ENCODE data around the gene RAPH1.
A peak's percentile ranks its signal among the peaks of the same experiment; 100 is the strongest.

Gene RAPH1

GRCh38 chr2:203535078-203535783 lies at the start of gene RAPH1:
TSS of gene RAPH1 (minus strand) at chr2:203535301. CDS start at chr2:203495353, 39,948 bp downstream.
- DNase-seq (ENCODE audit: low spot score) = peak; percentile 86

GRCh38 chr2:203584784-203585183 lies 49.7 kb upstream of the RAPH1 start:
- no peak for DNase-seq (ENCODE audit: low spot score)

DNA sequence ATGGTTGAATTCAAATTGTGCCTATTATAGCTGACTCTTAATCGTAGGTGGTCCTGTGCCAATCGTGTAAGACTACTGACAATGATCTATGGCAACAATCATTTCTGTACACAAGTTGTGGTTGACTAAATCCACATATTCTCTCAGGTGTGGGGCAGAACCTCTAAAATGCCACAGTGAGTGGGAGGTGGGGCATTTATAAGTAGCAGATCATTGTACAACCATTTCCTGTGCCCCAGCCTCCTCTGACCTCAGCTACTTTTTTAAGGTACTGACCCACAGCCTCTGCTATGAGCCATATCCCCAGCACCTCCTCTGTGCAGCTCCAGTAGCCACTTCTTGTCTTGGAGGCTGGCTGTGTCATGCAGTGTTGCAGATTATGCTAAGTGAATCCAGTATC lies 48.6 kb upstream of the RAPH1 start:
- DNase-seq (ENCODE audit: low spot score) = peak; percentile 49

GRCh38 chr2:203583084-203583695 lies 48.1 kb upstream of the RAPH1 start:
- DNase-seq (ENCODE audit: low spot score) = no peak

- DNase-seq (ENCODE audit: low spot score) = no peak
Observed at GRCh38 chr2:203582468-203582867, 47.4 kb upstream of the RAPH1 start.

DNA sequence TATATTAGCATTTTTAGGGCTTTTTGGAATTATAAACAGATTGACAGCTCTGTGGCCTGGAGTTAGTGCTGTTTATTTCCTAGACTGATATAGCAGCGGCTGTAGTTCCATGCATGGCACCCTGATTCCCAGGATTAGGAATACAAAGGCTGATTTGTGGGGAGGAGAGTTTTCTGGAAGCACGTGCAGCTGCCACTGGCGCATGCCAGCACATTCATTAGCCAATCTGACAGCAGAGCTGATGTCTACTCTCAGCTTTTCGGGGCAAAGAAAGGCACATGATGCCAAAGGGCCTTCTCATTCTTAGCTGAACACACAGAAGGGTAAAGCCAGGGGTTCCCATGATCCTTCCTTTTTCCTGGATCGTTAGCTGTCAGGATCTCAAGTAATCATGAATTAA lies 45.7 kb upstream of the RAPH1 start:
- no peak for DNase-seq (ENCODE audit: low spot score)

- DNase-seq (ENCODE audit: low spot score) = no peak
Observed at GRCh38 chr2:203579730-203580129, 44.6 kb upstream of the RAPH1 start.

DNA sequence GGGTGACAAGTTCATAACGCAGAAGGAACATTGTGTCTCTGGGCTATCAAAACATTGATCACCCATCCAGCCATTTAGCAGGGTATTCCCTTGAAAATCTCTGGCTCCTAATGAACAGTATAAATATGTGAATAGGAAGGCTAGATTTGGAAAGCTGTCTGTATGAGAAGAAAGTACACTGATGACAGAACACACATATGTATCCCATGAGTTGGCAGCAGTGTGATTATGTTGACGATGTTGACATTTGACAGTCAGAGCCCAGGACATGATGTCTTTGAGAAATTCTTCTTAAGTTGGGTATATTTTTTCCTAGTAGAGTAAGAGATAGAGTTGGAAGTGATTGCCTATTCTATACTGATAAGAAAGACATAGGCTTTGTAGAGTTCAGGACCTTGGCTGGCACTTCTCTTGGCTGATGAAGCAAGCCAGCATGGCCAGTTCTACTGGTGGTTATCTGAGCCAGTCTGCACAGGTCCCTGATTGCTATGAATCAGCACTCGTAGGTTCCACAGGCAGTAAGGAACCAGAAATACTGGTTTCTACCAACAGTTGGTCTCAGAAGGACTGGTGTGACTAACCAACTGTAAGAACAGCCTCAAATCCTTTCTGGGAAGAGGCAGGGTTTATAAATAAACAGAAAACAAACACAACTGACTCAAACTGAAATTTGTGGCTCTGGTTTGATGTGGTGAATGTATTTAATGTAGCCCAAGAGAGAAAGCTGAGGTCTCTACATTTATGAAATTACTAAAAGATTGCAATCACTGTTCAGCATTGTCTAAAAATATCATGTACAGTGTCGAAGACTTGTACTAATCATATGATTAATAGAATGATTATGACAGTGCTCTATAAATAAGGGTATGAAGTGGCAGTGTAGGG lies 43.9 kb upstream of the RAPH1 start:
- peak; percentile 67 for DNase-seq (ENCODE audit: low spot score)

DNA sequence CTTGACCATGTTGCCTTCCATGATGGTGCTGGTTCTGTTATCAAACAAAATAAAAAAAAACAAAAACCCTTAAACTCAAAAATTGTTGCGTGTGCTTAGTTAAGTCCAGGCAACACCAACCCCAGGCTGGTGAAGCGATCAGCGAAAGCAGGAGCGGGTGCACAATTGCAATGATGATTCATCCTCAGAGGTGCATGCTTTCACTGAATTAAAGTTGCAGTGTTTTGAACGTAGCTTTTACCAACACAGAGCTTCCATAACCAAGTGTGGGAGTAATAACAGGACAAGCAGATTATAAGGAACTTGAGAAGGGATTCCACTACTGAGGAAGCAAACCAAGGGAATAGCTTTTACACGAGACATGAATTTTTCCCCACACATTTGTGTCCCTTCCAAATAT lies 39.7 kb upstream of the RAPH1 start:
- DNase-seq (ENCODE audit: low spot score) = no peak

DNA sequence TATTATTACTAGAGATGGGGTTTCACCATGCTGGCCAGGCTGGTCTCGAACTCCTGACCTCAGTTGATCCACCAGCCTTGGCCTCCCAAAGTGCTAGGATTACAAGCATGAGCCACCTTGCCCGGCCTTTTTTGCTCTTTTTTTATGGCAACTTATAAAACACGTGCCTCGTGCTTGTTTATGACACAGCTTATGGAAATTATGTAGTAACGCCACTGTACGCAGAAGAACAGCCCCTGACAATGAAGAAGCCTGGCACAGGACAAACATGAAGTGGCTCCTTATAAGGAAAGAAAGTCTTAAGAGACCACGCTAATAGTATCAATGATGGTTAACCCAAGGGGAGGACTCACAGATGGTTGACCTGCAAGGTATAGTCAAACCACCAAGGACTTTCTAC lies 37.2 kb upstream of the RAPH1 start:
- no peak for DNase-seq (ENCODE audit: low spot score)

GRCh38 chr2:203569677-203570316 lies 34.7 kb upstream of the RAPH1 start:
- no peak for DNase-seq (ENCODE audit: low spot score)

GRCh38 chr2:203567691-203568090 lies 32.6 kb upstream of the RAPH1 start:
- DNase-seq (ENCODE audit: low spot score) = no peak

DNA sequence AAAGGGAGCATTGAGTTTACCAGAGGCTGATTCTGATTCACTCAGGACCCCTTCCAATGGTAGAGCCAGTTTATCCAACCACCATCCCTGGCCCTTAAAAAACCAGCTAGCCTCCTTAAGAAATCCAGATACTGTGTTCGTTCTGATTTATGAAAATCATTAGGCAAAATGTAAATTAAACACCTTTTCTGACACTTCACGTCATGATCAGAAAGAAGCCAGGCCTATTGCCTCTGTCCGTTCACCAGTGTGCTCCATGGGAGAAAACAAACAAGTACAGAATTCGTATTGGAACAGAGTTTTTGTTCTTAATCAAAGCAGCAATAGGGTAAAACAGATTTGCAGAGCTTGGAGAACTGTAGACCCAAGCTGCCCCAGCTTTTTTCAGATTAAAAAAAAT lies 31.1 kb upstream of the RAPH1 start:
- DNase-seq (ENCODE audit: low spot score) = no peak

GRCh38 chr2:203565076-203565475 lies 30.0 kb upstream of the RAPH1 start:
- no peak for DNase-seq (ENCODE audit: low spot score)

- DNase-seq (ENCODE audit: low spot score) = no peak
Observed at GRCh38 chr2:203562268-203562667, 27.2 kb upstream of the RAPH1 start.

DNA sequence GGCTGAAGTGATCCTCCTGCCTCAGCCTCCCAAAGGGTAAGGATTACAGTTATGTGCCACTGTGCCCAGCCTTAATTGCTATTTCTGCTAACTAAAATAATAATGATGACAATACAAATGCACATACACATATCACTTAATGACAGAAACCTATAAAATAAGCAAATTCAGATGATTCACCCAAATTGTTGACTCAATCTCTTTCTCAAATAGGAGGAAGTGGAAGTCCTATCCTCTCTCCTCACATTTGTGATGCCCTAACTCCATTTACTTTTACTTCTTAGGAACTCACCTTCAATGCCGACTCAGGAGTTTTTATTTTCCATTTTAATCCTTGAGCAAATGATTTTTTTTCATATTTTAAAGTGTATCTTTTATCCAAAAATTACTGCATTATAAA lies 24.5 kb upstream of the RAPH1 start:
- DNase-seq (ENCODE audit: low spot score) = no peak

DNA sequence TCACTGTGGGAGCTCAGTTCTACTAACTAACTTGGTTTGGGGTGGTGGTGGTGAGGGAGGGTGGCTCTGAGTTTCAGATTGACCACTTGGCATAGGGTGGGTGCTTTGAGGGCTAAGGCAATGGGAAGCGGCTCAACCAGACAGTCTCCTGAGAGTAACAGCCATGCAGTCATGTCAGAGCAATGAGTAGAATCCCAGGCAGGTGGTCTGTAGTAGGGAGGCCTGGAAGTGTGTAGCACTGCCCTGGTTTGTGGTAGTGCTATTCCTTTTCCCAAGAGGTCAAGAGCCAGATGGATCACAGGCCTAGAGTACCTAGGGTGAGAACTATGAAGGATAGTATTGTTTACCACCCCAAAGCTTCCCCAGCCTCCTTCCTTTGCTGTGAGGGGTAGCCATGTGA lies 18.7 kb upstream of the RAPH1 start:
- no peak for DNase-seq (ENCODE audit: low spot score)

DNA sequence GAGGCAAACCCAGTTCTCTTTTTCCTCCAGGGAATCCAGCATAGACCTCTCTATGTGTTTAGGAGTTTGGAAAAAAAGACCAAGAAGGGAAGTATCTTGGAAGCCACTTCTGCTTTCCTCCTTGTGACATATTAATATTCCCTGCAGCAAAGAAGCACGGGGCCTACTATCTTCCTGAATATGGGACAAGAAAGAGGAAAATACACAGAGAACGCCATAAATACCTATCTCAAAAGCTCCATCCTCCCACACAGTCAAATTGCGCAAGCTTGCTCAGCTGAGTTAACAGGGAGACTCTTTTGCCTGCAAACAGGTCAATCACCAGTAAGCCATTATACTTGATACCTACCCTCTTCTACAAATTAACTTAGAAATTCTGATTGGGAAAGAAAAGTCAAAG lies 16.7 kb upstream of the RAPH1 start:
- DNase-seq (ENCODE audit: low spot score) = no peak

- DNase-seq (ENCODE audit: low spot score) = no peak
Observed at GRCh38 chr2:203550266-203550665, 15.2 kb upstream of the RAPH1 start.

- DNase-seq (ENCODE audit: low spot score) = no peak
Observed at GRCh38 chr2:203549406-203549805, 14.3 kb upstream of the RAPH1 start.

DNA sequence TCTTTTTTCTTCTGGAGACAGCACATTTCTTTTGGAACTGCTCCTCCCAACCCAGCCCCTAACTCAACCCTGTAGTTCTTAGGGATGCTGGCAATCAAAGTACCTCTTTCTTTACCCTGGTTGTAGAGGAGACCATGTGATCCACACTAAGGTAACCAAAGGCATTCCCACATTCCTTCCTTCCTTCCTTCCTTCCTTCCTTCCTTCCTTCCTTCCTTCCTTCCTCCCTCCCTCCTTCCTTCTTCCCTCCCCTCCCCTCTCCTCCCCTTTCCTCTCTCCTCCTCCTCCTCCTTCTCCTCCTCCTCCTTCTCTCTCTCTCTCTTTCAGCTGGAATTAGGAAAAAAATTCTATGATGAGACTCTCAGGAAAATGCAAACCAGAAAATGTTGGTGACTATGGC lies 13.8 kb upstream of the RAPH1 start:
- no peak for DNase-seq (ENCODE audit: low spot score)

- DNase-seq (ENCODE audit: low spot score) = no peak
Observed at GRCh38 chr2:203547356-203547755, 12.3 kb upstream of the RAPH1 start.

- no peak for DNase-seq (ENCODE audit: low spot score)
Observed at GRCh38 chr2:203544402-203544801, 9.3 kb upstream of the RAPH1 start.

Data from hepatic stellate cell (primary cell).